Measurements from ENCODE around the gene GASK1A. TPM values are rescaled to one million over a fixed set of nuclear protein-coding genes. Genes with fewer than 3 reads are reported as not detected.
A peak's percentile ranks its signal among the peaks of the same experiment; 100 is the strongest.

The GASK1A gene
- total and polyA plus RNA-seq, 10 of the 15 experiments (the other 5 are each of a cell fraction or from before 2014, with no cell fraction given), result 0.18 TPM; not detected in 9

DNA sequence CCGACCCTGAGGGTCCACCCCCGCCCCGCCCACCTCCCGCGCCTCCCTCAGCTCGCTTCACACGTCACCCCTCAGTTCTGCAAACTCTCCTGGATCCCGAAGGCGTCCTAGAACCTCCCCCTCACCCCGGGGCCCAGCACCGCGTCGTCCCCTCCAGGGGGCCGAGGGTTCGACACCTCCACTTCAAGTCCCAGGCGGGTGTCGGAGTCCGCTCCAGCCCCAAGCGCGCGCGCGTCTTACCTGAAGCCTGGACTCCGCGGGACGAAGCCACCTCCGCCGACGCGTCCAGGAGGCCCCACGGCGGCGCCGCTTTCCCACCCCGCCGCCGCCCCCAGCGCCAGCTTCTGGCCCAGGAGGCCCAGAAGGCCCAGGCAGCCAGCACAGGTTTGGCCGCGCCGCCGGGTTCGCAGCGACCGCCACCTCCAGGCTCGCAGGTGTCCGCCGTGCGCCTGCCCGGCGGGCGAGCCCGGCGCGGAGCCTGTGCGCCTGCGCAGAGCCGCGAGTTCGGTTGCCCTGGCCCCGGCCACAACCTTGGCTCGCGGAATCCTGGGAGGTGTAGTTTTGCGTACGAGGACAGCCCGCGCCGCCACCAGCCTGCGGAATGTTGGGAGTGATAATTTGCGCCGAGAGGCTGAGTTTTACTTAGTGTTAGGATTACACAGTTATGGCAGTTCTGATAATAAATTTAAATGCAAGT is 126.6 kb downstream of the GASK1A start, which contains the start of gene POMGNT2:
Gene POMGNT2 (minus strand): TSS at position 484 of the 697 bp plus-strand sequence. CDS start 24,648 bp downstream, outside the sequence.
- POLR2A ChIA-PET, result no interaction called here
- CTCF ChIA-PET, result interaction anchor here (1.2 to 1.3 kb wide), 2 partner anchors 108 to 272 kb away, joined by 3 read pairs; no protein-coding TSS in a partner anchor
- Histone ChIP-seq H3K4me3 (peak within 1 kb of the TSS; percentile 57; the same call in 1 of the 2 replicates), H3K9me3 (replicated peaks; ENCODE audit: control insufficient read depth, insufficient read depth, low read length) (no peaks in the 10 kb centered on the region; the same call in 2 of the 3 replicates), H3K36me3 (ENCODE audit: control insufficient read depth in 2 of 2, insufficient read depth in 2 of 2, low read length in 1 of 2) (no peaks in the 10 kb centered on the region), H4K20me1 (ENCODE audit: control insufficient read depth, insufficient read depth) (no peaks in the 10 kb centered on the region), H3K27me3 (replicated peaks in 1 of 2; ENCODE audit: control insufficient read depth in 2 of 2, insufficient read depth in 2 of 2, low read length in 1 of 2) (peaks cover 0 to 2% of the 10 kb centered on the region in 2 experiments; a peak in 2 of 4 replicates), H2AFZ (ENCODE audit: control insufficient read depth, low read depth, low read length) (peak within 1 kb of the TSS; percentile 69), H3K79me2 (ENCODE audit: control insufficient read depth, insufficient read depth, low read length) (no peaks in the 10 kb centered on the region), H3K4me2 (ENCODE audit: control insufficient read depth, insufficient read depth) (peak within 1 kb of the TSS; percentile 79), H3K9ac (ENCODE audit: control insufficient read depth, insufficient read depth, low read length) (no peak within 1 kb of the TSS; the same call in 1 of the 2 replicates), H3K27ac (ENCODE audit: control insufficient read depth, insufficient read depth) (no peak within 1 kb of the TSS), H3K4me1 (ENCODE audit: control insufficient read depth, insufficient read depth, low read length) (no peaks in the 10 kb centered on the region; the same call in 1 of the 2 replicates)
- intact Hi-C loops (cut with micrococcal nuclease; ENCODE audit: unreplicated experiment) (no loop called here), in situ Hi-C loops (cut with MboI) (no loop called here)
- DNase-seq (ENCODE audit: low read depth, low spot score) (peak; percentile 16), FAIRE-seq (no peak), ATAC-seq (peak; percentile 99)
- 2% methylated on average over 63 of the region's 71 CpGs for WGBS (ENCODE audit: insufficient coverage, insufficient replicate concordance, low lambda C conversion rate, missing lambda C conversion rate)
- SMC1A ChIA-PET (ENCODE audit: uncharacterized antibody, unreplicated experiment), result no interaction called here
- RAD21 ChIA-PET (ENCODE audit: unreplicated experiment), result no interaction called here
- no TSS peak for BruUV-seq (replicated peaks)
- TF ChIP-seq NFXL1 (IDR thresholded peaks at IDR 0.05; ENCODE audit: borderline replicate concordance) (no peak), MXI1 (IDR thresholded peaks at IDR 0.05; ENCODE audit: low read depth, low read length) (no peak), YBX1 (IDR thresholded peaks at IDR 0.05) (no peak), PML (IDR thresholded peaks at IDR 0.05; ENCODE audit: low read length) (no peak), BHLHE40 (IDR thresholded peaks at IDR 0.05; ENCODE audit: borderline replicate concordance in 1 of 2, low read depth in 2 of 2, low read length in 1 of 2) (peak in 1 of 2 experiments; percentile 57; a peak in 1 of 4 replicates), NR2F1 (conservative IDR thresholded peaks at IDR 0.05) (peak; percentile 47; the same call in 1 of the 2 replicates), CEBPB (IDR thresholded peaks at IDR 0.05; ENCODE audit: borderline replicate concordance in 1 of 2, low read depth in 2 of 2, low read length in 2 of 2) (no peak), CBX3 (IDR thresholded peaks at IDR 0.05; ENCODE audit: borderline replicate concordance, low read depth) (no peak), NBN (IDR thresholded peaks at IDR 0.05) (no peak)
- TF ChIP-seq, protein P1, sequence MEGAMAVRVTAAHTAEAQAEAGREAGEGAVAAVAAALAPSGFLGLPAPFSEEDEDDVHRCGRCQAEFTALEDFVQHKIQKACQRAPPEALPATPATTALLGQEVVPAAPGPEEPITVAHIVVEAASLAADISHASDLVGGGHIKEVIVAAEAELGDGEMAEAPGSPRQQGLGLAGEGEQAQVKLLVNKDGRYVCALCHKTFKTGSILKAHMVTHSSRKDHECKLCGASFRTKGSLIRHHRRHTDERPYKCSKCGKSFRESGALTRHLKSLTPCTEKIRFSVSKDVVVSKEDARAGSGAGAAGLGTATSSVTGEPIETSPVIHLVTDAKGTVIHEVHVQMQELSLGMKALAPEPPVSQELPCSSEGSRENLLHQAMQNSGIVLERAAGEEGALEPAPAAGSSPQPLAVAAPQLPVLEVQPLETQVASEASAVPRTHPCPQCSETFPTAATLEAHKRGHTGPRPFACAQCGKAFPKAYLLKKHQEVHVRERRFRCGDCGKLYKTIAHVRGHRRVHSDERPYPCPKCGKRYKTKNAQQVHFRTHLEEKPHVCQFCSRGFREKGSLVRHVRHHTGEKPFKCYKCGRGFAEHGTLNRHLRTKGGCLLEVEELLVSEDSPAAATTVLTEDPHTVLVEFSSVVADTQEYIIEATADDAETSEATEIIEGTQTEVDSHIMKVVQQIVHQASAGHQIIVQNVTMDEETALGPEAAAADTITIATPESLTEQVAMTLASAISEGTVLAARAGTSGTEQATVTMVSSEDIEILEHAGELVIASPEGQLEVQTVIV (IDR thresholded peaks at IDR 0.05; ENCODE audit: borderline replicate concordance, partially characterized antibody), result no peak
- TF ChIP-seq, protein P2, sequence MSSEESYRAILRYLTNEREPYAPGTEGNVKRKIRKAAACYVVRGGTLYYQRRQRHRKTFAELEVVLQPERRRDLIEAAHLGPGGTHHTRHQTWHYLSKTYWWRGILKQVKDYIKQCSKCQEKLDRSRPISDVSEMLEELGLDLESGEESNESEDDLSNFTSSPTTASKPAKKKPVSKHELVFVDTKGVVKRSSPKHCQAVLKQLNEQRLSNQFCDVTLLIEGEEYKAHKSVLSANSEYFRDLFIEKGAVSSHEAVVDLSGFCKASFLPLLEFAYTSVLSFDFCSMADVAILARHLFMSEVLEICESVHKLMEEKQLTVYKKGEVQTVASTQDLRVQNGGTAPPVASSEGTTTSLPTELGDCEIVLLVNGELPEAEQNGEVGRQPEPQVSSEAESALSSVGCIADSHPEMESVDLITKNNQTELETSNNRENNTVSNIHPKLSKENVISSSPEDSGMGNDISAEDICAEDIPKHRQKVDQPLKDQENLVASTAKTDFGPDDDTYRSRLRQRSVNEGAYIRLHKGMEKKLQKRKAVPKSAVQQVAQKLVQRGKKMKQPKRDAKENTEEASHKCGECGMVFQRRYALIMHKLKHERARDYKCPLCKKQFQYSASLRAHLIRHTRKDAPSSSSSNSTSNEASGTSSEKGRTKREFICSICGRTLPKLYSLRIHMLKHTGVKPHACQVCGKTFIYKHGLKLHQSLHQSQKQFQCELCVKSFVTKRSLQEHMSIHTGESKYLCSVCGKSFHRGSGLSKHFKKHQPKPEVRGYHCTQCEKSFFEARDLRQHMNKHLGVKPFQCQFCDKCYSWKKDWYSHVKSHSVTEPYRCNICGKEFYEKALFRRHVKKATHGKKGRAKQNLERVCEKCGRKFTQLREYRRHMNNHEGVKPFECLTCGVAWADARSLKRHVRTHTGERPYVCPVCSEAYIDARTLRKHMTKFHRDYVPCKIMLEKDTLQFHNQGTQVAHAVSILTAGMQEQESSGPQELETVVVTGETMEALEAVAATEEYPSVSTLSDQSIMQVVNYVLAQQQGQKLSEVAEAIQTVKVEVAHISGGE (CRISPR knock-in tag; IDR thresholded peaks at IDR 0.05), result no peak
- TF ChIP-seq, protein P3, sequence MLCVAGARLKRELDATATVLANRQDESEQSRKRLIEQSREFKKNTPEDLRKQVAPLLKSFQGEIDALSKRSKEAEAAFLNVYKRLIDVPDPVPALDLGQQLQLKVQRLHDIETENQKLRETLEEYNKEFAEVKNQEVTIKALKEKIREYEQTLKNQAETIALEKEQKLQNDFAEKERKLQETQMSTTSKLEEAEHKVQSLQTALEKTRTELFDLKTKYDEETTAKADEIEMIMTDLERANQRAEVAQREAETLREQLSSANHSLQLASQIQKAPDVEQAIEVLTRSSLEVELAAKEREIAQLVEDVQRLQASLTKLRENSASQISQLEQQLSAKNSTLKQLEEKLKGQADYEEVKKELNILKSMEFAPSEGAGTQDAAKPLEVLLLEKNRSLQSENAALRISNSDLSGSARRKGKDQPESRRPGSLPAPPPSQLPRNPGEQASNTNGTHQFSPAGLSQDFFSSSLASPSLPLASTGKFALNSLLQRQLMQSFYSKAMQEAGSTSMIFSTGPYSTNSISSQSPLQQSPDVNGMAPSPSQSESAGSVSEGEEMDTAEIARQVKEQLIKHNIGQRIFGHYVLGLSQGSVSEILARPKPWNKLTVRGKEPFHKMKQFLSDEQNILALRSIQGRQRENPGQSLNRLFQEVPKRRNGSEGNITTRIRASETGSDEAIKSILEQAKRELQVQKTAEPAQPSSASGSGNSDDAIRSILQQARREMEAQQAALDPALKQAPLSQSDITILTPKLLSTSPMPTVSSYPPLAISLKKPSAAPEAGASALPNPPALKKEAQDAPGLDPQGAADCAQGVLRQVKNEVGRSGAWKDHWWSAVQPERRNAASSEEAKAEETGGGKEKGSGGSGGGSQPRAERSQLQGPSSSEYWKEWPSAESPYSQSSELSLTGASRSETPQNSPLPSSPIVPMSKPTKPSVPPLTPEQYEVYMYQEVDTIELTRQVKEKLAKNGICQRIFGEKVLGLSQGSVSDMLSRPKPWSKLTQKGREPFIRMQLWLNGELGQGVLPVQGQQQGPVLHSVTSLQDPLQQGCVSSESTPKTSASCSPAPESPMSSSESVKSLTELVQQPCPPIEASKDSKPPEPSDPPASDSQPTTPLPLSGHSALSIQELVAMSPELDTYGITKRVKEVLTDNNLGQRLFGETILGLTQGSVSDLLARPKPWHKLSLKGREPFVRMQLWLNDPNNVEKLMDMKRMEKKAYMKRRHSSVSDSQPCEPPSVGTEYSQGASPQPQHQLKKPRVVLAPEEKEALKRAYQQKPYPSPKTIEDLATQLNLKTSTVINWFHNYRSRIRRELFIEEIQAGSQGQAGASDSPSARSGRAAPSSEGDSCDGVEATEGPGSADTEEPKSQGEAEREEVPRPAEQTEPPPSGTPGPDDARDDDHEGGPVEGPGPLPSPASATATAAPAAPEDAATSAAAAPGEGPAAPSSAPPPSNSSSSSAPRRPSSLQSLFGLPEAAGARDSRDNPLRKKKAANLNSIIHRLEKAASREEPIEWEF (IDR thresholded peaks at IDR 0.05; ENCODE audit: insufficient replicate concordance, low read depth, low read length), result no peak

Measured in GM12878 (cell line).